ENCODE measurements around the gene MYBPH. TPM values are rescaled to one million over a fixed set of nuclear protein-coding genes. Genes with fewer than 3 reads are reported as not detected.

MYBPH gene
- polyA plus RNA-seq, 3 donors, result 0.04 to 0.52 (median 0.16) TPM

GRCh38 chr1:203202431-203203245 lies 27.0 kb upstream of the MYBPH start:
- Mint-ChIP-seq H3K27me3 (ENCODE audit: low read depth in 3 of 3) (peaks cover 2 to 6% (median 6%) of the 10 kb centered on the region in 3 donors), H3K4me3 (peak overlapping the region; percentile 67 to 91), H3K36me3 (peaks cover 0 to 7% of the 10 kb centered on the region in 2 donors), H3K4me1 (peaks cover 67% of the 10 kb centered on the region), H3K27ac (peak overlapping the region; percentile 79 to 96 (median 89)), H3K9me3 (peaks cover 0 to 3% (median 1%) of the 10 kb centered on the region in 7 donors)
- Histone ChIP-seq H4K20me1 (ENCODE audit: insufficient read depth, low read length) (no peaks in the 10 kb centered on the region), H3K79me2 (ENCODE audit: insufficient read depth, low read length) (no peaks in the 10 kb centered on the region), H3K27me3 (ENCODE audit: control insufficient read depth in 2 of 2, insufficient read depth in 2 of 2, low read length in 2 of 2) (no peaks in the 10 kb centered on the region), H3K4me3 (replicated peaks in 1 of 3; ENCODE audit: low read depth in 2 of 3, low read length in 3 of 3) (peak overlapping the region in 1 of 3 experiments; percentile 57), H3K27ac (ENCODE audit: low read depth in 1 of 2, low read length in 2 of 2) (peak overlapping the region; percentile 52 to 70), H3K4me1 (ENCODE audit: control insufficient read depth in 1 of 2, insufficient read depth in 2 of 2, low read length in 2 of 2) (peaks cover 54 to 55% of the 10 kb centered on the region in 2 donors), H2AFZ (ENCODE audit: insufficient read depth, low read depth, low read length, poor library complexity, severe bottlenecking) (peak overlapping the region; percentile 77), H3K4me2 (replicated peaks; ENCODE audit: extremely low read depth, low read length, poor library complexity, severe bottlenecking) (peak overlapping the region; percentile 74), H3K36me3 (replicated peaks in 1 of 2; ENCODE audit: control insufficient read depth in 1 of 2, insufficient read depth in 2 of 2, low read length in 2 of 2) (no peaks in the 10 kb centered on the region), H3K9ac (ENCODE audit: insufficient read depth, low read length, poor library complexity, severe bottlenecking) (peak overlapping the region; percentile 32), H3K9me3 (replicated peaks in 1 of 2; ENCODE audit: control insufficient read depth in 1 of 2, insufficient read depth in 1 of 2, low read length in 2 of 2) (no peaks in the 10 kb centered on the region)
- TF ChIP-seq CTCF (IDR thresholded peaks at IDR 0.05), result no peak
- intact Hi-C loops (cut with micrococcal nuclease), result no loop called here
- 20% methylated on average over 12 of the region's 15 CpGs for WGBS (ENCODE audit: insufficient coverage)
- DNase-seq, result peak; percentile 64 to 85 (median 69)

GRCh38 chr1:203201516-203202205 lies 26.0 kb upstream of the MYBPH start:
- peaks cover 53 to 55% of the 10 kb centered on the region in 2 donors for H3K4me1 ChIP-seq (ENCODE audit: control insufficient read depth in 1 of 2, insufficient read depth in 2 of 2, low read length in 2 of 2)
- Mint-ChIP-seq H3K4me1 (peaks cover 70% of the 10 kb centered on the region), H3K9me3 (peaks cover 0 to 9% (median 3%) of the 10 kb centered on the region in 7 donors), H3K4me3 (no peak overlapping the region), H3K27me3 (ENCODE audit: low read depth in 3 of 3) (peaks cover 2 to 6% (median 4%) of the 10 kb centered on the region in 3 donors), H3K27ac (peak overlapping the region in 6 of 7 donors; percentile 79 to 96 (median 88)), H3K36me3 (peaks cover 0 to 9% of the 10 kb centered on the region in 2 donors)
- WGBS (ENCODE audit: insufficient coverage), result 78% methylated on average over 7 of the region's 10 CpGs
- TF ChIP-seq CTCF (IDR thresholded peaks at IDR 0.05), result no peak
- H3K36me3 ChIP-seq (replicated peaks in 1 of 2; ENCODE audit: control insufficient read depth in 1 of 2, insufficient read depth in 2 of 2, low read length in 2 of 2), result no peaks in the 10 kb centered on the region
- no peaks in the 10 kb centered on the region for H4K20me1 ChIP-seq (ENCODE audit: insufficient read depth, low read length)
- no peak overlapping the region for H3K4me2 ChIP-seq (replicated peaks; ENCODE audit: extremely low read depth, low read length, poor library complexity, severe bottlenecking)
- no peak overlapping the region for H3K9ac ChIP-seq (ENCODE audit: insufficient read depth, low read length, poor library complexity, severe bottlenecking)
- no peak overlapping the region for H3K27ac ChIP-seq (ENCODE audit: low read depth in 1 of 2, low read length in 2 of 2)
- intact Hi-C loops (cut with micrococcal nuclease), result no loop called here
- no peaks in the 10 kb centered on the region for H3K79me2 ChIP-seq (ENCODE audit: insufficient read depth, low read length)
- no peak for DNase-seq
- H2AFZ ChIP-seq (ENCODE audit: insufficient read depth, low read depth, low read length, poor library complexity, severe bottlenecking), result no peak overlapping the region
- H3K9me3 ChIP-seq (replicated peaks in 1 of 2; ENCODE audit: control insufficient read depth in 1 of 2, insufficient read depth in 1 of 2, low read length in 2 of 2), result peaks cover 0 to 3% of the 10 kb centered on the region in 2 donors
- H3K27me3 ChIP-seq (ENCODE audit: control insufficient read depth in 2 of 2, insufficient read depth in 2 of 2, low read length in 2 of 2), result no peaks in the 10 kb centered on the region
- H3K4me3 ChIP-seq (replicated peaks in 1 of 3; ENCODE audit: low read depth in 2 of 3, low read length in 3 of 3), result peak overlapping the region in 1 of 3 experiments; percentile 57
